GM23248 (cell line): ENCODE data around the gene TNFRSF19. TPM values are rescaled to one million over a fixed set of nuclear protein-coding genes. Genes with fewer than 3 reads are reported as not detected.
"Not testable (repeated sequence)": the region's sequence is repeated elsewhere in the genome, so short reads cannot be mapped to it uniquely, and the experiment has no call there.

Source experiments
- DNase-seq: peaks from one replicate; pipeline ENCODE4 v3.0.0-alpha.2; 2015
- H2AFZ ChIP-seq: fragments of 200-600 bp; sonication (generic); 2 replicates; pipeline ENCODE4 v1.6.1; 2016; ENCODE audit warnings: antibody characterized with exemption
- H3F3A ChIP-seq: fragments of 200-600 bp; sonication (generic); 2 replicates; pipeline ENCODE4 v1.6.1; 2016; ENCODE audit warnings: mild to moderate bottlenecking, antibody characterized with exemption, mixed run types; ENCODE audit not compliant: insufficient read depth
- H3K27ac ChIP-seq: fragments of 200-600 bp; sonication (generic); 2 replicates; pipeline ENCODE4 v1.5.1; 2016; ENCODE audit warnings: mild to moderate bottlenecking
- H3K27me3 ChIP-seq: fragments of 200-600 bp; sonication (generic); replicated peaks from 2 replicates; pipeline ENCODE4 v1.6.1; 2016; ENCODE audit warnings: mild to moderate bottlenecking; ENCODE audit not compliant: insufficient read depth
- H3K36me3 ChIP-seq: fragments of 200-600 bp; sonication (generic); 2 replicates; pipeline ENCODE4 v1.6.1; 2016; ENCODE audit warnings: low read depth, mild to moderate bottlenecking
- H3K4me1 ChIP-seq: fragments of 200-600 bp; sonication (generic); 2 replicates; pipeline ENCODE4 v1.6.1; 2016; ENCODE audit warnings: mild to moderate bottlenecking; ENCODE audit not compliant: insufficient read depth
- H3K4me2 ChIP-seq: fragments of 200-600 bp; sonication (generic); one replicate; pipeline ENCODE4 v1.6.1; 2016; ENCODE audit warnings: mild to moderate bottlenecking; ENCODE audit not compliant: unreplicated experiment
- H3K4me3 ChIP-seq: fragments of 200-600 bp; sonication (generic); 2 replicates; pipeline ENCODE4 v1.5.1; 2016; ENCODE audit warnings: mild to moderate bottlenecking
- H3K79me2 ChIP-seq: fragments of 200-600 bp; sonication (generic); 2 replicates; pipeline ENCODE4 v1.6.1; 2016; ENCODE audit warnings: mild to moderate bottlenecking; ENCODE audit not compliant: insufficient read depth
- H3K9ac ChIP-seq: fragments of 200-600 bp; sonication (generic); 2 replicates; pipeline ENCODE4 v1.6.1; 2016; ENCODE audit warnings: mild to moderate bottlenecking
- H3K9me2 ChIP-seq: fragments of 200-600 bp; sonication (generic); 2 replicates; pipeline ENCODE4 v1.6.1; 2016; ENCODE audit warnings: mixed run types, mild to moderate bottlenecking, moderate library complexity; ENCODE audit not compliant: insufficient read depth
- H3K9me3 ChIP-seq: fragments of 200-600 bp; sonication (generic); one replicate; pipeline ENCODE4 v1.6.1; 2017; ENCODE audit warnings: low read depth
- H4K20me1 ChIP-seq: fragments of 200-600 bp; sonication (generic); 2 replicates; pipeline ENCODE4 v1.6.0; 2016; ENCODE audit not compliant: insufficient read depth
- EZH2 ChIP-seq: fragments of 200-600 bp; sonication (generic); IDR thresholded peaks from 2 replicates; pipeline ENCODE4 v1.6.1; 2018; ENCODE audit warnings: antibody characterized with exemption, mild to moderate bottlenecking; ENCODE audit not compliant: insufficient read depth, poor library complexity, severe bottlenecking
- EZH2phosphoT487 ChIP-seq: fragments of 200-600 bp; sonication (generic); IDR thresholded peaks from 2 replicates; pipeline ENCODE4 v1.6.1; 2018; ENCODE audit warnings: antibody characterized with exemption, moderate library complexity, mild to moderate bottlenecking, low read depth; ENCODE audit not compliant: insufficient read depth
- WGBS, 2 experiments: methylation state at CpG; one replicate each; pipeline ENCODE4 v1.1.6; 2015 to 2017; ENCODE audit warnings: low lambda C conversion rate in 2 of 2, low coverage in 1 of 2; ENCODE audit errors: missing lambda C conversion rate in 2 of 2; 5-methylcytosine and 5-hydroxymethylcytosine counted together
- in situ Hi-C: fragments of 300-500 bp; cut with MboI; formaldehyde crosslinking; loops from 2 replicates; pipeline ENCODE4 v1.15.0; 2020
- polyA plus RNA-seq: library from polyadenylated mRNA; unstranded; fragments of >200 nt; fragmentation: Nextera tagmentation; extraction: Ambion mirVana; gene quantifications from 2 replicates; pipeline ENCODE4 v1.2.1, GENCODE V29; 2016
- total RNA-seq: library from RNA; depleted of rRNA; stranded (reverse); fragments of >200 nt; shearing (Covaris generic); gene quantifications from 2 replicates; pipeline ENCODE4 v1.2.3, GENCODE V29; 2014

TNFRSF19 gene
- total and polyA plus RNA-seq, 2 experiments from 2014 or later = 3.4 TPM

- no peak overlapping the region for H3K4me2 ChIP-seq
- no peaks in the 10 kb centered on the region for H4K20me1 ChIP-seq
- 90 to 93% methylated on average over 2 of the region's 2 CpGs for WGBS, 2 experiments
- 0 out of 2 replicates have a peak, but pooled peaks cover under 1% of the 10 kb centered on the region for H3K4me1 ChIP-seq
- no peaks in the 10 kb centered on the region for H3F3A ChIP-seq
- no peak overlapping the region for H2AFZ ChIP-seq
- DNase-seq = no peak
- no peak overlapping the region for H3K4me3 ChIP-seq
- no peaks in the 10 kb centered on the region for H3K9me2 ChIP-seq
- no peak overlapping the region for H3K9ac ChIP-seq
- in situ Hi-C loops = no loop called here
- no peaks in the 10 kb centered on the region for H3K27me3 ChIP-seq
- no peak for TF ChIP-seq EZH2phosphoT487
- H3K9me3 ChIP-seq = no peaks in the 10 kb centered on the region
- no peaks in the 10 kb centered on the region for H3K79me2 ChIP-seq
- H3K27ac ChIP-seq = no peak overlapping the region
- H3K36me3 ChIP-seq = no peaks in the 10 kb centered on the region
These were observed 22.9 kb downstream of the TNFRSF19 start for GRCh38 chr13:23593148-23593547.

DNA sequence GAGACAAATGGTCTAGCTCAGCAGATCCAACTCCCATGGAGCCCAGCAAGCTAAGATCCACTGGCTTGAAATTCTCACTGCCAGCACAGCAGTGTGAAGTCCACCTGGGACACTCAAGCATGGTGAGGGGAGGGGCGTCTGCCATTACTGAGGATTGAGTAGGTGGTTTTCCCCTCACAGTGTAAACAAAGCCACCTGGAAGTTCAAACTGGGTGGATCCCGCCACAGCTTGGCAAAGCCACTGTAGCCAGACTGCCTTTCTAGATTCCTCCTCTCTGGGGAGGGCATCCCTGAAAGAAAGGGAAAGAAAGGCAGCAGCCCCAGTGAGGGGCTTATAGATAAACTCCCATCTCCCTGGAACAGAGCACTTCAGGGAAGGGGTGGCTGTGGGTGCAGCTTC is 24.1 kb downstream of the TNFRSF19 start:
- H4K20me1 ChIP-seq, H3K27me3 ChIP-seq: not testable (repeated sequence)

DNA sequence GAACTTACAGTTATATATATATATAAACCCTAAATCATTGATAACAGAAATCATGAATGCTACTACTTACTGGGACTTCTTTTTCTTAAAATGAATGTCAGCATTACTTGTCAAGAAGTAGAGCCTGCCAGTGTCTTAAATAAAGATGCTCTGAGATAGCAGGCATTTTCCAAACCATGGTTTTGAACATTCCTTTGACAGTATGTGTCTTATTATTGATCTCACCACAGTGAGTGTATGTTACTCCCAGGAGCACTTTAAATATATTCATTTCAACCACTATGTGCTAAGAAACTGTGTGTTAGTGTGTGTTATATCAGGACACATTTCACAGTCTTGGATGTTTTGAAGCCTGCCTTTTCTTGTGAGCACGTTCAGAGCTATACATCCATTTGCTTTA is 28.2 kb downstream of the TNFRSF19 start:
- H3K4me2 ChIP-seq = no peak overlapping the region
- no peak overlapping the region for H3K9ac ChIP-seq
- no peak overlapping the region for H3K27ac ChIP-seq
- H3K36me3 ChIP-seq = no peaks in the 10 kb centered on the region
- H3K9me3 ChIP-seq = no peaks in the 10 kb centered on the region
- no peaks in the 10 kb centered on the region for H3K9me2 ChIP-seq
- H3K79me2 ChIP-seq = no peaks in the 10 kb centered on the region
- H3K4me1 ChIP-seq = 0 out of 2 replicates have a peak, but pooled peaks cover 7% of the 10 kb centered on the region
- H2AFZ ChIP-seq = no peak overlapping the region
- in situ Hi-C loops = no loop called here
- H3K4me3 ChIP-seq = no peak overlapping the region
- H4K20me1 ChIP-seq = no peaks in the 10 kb centered on the region
- no peaks in the 10 kb centered on the region for H3F3A ChIP-seq
- peak; percentile 45 for DNase-seq
- TF ChIP-seq EZH2 = no peak
- no peak for TF ChIP-seq EZH2phosphoT487
- H3K27me3 ChIP-seq = no peaks in the 10 kb centered on the region
- 48 to 75% methylated on average over 1 of the region's 1 CpG for WGBS, 2 experiments

More for the DNA sequence above, 24.1 kb downstream of the TNFRSF19 start:
- H2AFZ ChIP-seq, H3K9me2 ChIP-seq, in situ Hi-C loops, H3K4me2 ChIP-seq, H3K4me3 ChIP-seq, H3K9me3 ChIP-seq, H3F3A ChIP-seq, H3K36me3 ChIP-seq, H3K4me1 ChIP-seq, DNase-seq, H3K9ac ChIP-seq, H3K79me2 ChIP-seq, H3K27ac ChIP-seq: not testable (repeated sequence)
- WGBS, 2 experiments = 94 to 95% methylated on average over 2 of the region's 2 CpGs

DNA sequence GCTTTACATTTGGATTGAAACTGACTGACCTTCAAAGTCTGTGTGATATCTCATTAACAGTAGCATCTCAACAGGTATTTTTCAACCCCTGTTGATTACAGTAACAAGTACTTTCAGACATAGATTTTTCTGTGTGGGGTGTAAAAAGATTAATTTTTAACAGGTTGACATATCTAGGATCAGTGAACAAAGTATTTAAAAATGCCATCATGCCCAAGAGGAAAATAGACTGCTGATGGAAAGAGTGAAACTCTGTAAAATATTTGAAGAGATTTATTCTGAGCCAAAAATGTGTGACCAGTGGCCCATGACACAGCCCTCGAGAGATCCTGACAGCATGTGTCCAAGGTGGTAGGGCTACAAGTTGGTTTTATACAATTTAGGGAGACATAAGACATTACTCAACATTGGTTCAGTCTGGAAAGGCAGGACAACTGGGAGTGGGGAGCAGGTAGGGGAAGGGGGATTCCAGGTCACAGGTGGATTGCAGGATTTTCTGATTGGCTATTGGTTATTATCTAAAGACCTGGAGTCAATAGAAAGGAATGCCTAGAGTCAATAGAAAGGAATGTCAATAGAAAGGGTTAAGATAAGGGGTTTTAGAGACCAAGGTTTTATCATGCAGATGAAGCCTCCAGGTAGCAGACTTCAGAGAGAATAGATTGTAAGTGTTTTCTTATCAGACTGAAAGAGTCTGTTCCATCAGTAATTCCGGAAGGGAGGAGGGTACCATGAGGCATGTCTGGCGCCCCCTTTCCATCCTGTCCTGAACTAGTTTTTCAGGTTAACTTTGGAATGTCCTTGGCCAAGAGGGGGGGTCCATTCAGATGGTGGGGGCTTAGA is 29.1 kb downstream of the TNFRSF19 start:
- Histone ChIP-seq H3K27me3 (no peaks in the 10 kb centered on the region), H3K9me2 (no peaks in the 10 kb centered on the region), H3K27ac (no peak overlapping the region), H3K36me3 (no peaks in the 10 kb centered on the region), H3K4me2 (no peak overlapping the region), H3K4me1 (0 out of 2 replicates have a peak, but pooled peaks cover 7% of the 10 kb centered on the region), H3K79me2 (no peaks in the 10 kb centered on the region), H3F3A (no peaks in the 10 kb centered on the region; the same call in 1 of the 2 replicates), H3K4me3 (no peak overlapping the region), H3K9ac (no peak overlapping the region), H4K20me1 (no peaks in the 10 kb centered on the region), H3K9me3 (no peaks in the 10 kb centered on the region), H2AFZ (no peak overlapping the region)
- 82 to 85% methylated on average over 3 of the region's 3 CpGs for WGBS, 2 experiments
- TF ChIP-seq EZH2phosphoT487 (no peak), EZH2 (no peak)
- no peak for DNase-seq
- in situ Hi-C loops = no loop called here
